Measurements from ENCODE around the gene SCUBE1.

DNA sequence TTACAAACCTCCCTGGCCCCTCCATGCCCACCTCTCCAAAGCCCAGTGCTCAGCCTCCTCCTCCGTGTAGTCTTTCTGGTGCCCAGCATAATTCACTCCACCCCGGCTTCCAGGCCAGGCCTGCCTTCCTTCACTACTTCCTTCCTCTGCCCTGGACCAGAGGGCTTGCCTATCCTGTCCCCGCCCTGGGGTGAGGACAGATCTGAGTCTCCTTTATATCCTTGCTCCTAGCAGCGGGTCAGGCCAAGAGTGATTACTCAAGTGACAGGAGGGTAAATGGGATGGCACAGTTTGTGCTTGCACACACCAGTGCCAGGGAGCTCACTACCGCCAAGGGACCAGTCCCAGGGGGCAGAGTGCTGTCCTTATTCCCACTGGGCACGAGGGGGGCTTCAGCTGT, 48.0 kb downstream of the SCUBE1 start:
- TF ChIP-seq, protein P1, sequence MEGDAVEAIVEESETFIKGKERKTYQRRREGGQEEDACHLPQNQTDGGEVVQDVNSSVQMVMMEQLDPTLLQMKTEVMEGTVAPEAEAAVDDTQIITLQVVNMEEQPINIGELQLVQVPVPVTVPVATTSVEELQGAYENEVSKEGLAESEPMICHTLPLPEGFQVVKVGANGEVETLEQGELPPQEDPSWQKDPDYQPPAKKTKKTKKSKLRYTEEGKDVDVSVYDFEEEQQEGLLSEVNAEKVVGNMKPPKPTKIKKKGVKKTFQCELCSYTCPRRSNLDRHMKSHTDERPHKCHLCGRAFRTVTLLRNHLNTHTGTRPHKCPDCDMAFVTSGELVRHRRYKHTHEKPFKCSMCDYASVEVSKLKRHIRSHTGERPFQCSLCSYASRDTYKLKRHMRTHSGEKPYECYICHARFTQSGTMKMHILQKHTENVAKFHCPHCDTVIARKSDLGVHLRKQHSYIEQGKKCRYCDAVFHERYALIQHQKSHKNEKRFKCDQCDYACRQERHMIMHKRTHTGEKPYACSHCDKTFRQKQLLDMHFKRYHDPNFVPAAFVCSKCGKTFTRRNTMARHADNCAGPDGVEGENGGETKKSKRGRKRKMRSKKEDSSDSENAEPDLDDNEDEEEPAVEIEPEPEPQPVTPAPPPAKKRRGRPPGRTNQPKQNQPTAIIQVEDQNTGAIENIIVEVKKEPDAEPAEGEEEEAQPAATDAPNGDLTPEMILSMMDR (conservative IDR thresholded peaks at IDR 0.05; ENCODE audit: low read length): no peak
- no peak for TF ChIP-seq EZH2phosphoT487 (IDR thresholded peaks at IDR 0.05; ENCODE audit: borderline replicate concordance, low read depth, low read length)
